Urinary bladder (tissue), 4 donors: ENCODE data around the gene AQP6. TPM values are rescaled to one million over a fixed set of nuclear protein-coding genes. Genes with fewer than 3 reads are reported as not detected.

ENCODE experiments used
- DNase-seq: peaks from one replicate; pipeline ENCODE4 v3.0.0-alpha.2; 2015; ENCODE audit errors: extremely low spot score
- H3K27ac ChIP-seq: one replicate; pipeline ENCODE4 v1.5.1; 2013; ENCODE audit warnings: low read depth, mild to moderate bottlenecking, moderate library complexity
- H3K36me3 ChIP-seq: one replicate; pipeline ENCODE4 v1.6.1; 2013; ENCODE audit warnings: mild to moderate bottlenecking, moderate library complexity; ENCODE audit not compliant: insufficient read depth
- H3K4me1 ChIP-seq: one replicate; pipeline ENCODE4 v1.6.1; 2013; ENCODE audit warnings: mild to moderate bottlenecking, moderate library complexity; ENCODE audit not compliant: insufficient read depth
- H3K4me3 ChIP-seq: one replicate; pipeline ENCODE4 v1.5.1; 2013; ENCODE audit warnings: low read depth, low read length
- WGBS: extraction: QIAGEN DNeasy Blood & Tissue Kit; methylation state at CpG from one replicate; pipeline ENCODE4 v1.1.7; 2013; 5-methylcytosine and 5-hydroxymethylcytosine counted together
- polyA plus RNA-seq: library from polyadenylated mRNA; stranded (reverse); fragments of 200-250 nt; gene quantifications from one replicate; pipeline ENCODE4 v1.2.3, GENCODE V29; 2013
- total RNA-seq: library from RNA; depleted of rRNA; stranded (reverse); fragments of >200 nt; gene quantifications from one replicate; pipeline ENCODE4 v1.2.3, GENCODE V29; 2014
- donor health status: healthy with polysubstance abuse.
- donor health status: healthy.

Gene AQP6
- total and polyA plus RNA-seq, 2 donors: 0.08 to 0.26 TPM

GRCh38 chr12:49947593-49948226, 25.0 kb upstream of the AQP6 start:
- H3K27ac ChIP-seq: no peak overlapping the region
- DNase-seq: no peak
- no peaks in the 10 kb centered on the region for H3K36me3 ChIP-seq
- H3K4me1 ChIP-seq: no peaks in the 10 kb centered on the region
- 83% methylated on average over 7 of the region's 7 CpGs for WGBS
- no peak overlapping the region for H3K4me3 ChIP-seq

- no peaks in the 10 kb centered on the region for H3K4me1 ChIP-seq
- no peaks in the 10 kb centered on the region for H3K36me3 ChIP-seq
- no peak for DNase-seq
- H3K4me3 ChIP-seq: no peak overlapping the region
- H3K27ac ChIP-seq: no peak overlapping the region
- 90% methylated on average over 13 of the region's 13 CpGs for WGBS
Measured at GRCh38 chr12:49948866-49949845, 23.6 kb upstream of the AQP6 start.

- DNase-seq: no peak
- 96% methylated on average over 3 of the region's 3 CpGs for WGBS
Measured at GRCh38 chr12:49949866-49950265, 22.9 kb upstream of the AQP6 start.

GRCh38 chr12:49950273-49951251, 22.2 kb upstream of the AQP6 start, which contains the start of gene AQP2:
TSS of gene AQP2 (plus strand) at chr12:49950737. CDS start at chr12:49950831, 94 bp downstream.
- H3K36me3 ChIP-seq: no peaks in the 10 kb centered on the region
- no peaks in the 10 kb centered on the region for H3K4me1 ChIP-seq
- H3K4me3 ChIP-seq: no peak within 1 kb of the TSS
- 83% methylated on average over 32 of the region's 32 CpGs for WGBS
- H3K27ac ChIP-seq: no peak within 1 kb of the TSS
- DNase-seq: no peak

More at GRCh38 chr12:49949866-49950265, 22.9 kb upstream of the AQP6 start:
- Histone ChIP-seq H3K4me1 (no peaks in the 10 kb centered on the region), H3K36me3 (no peaks in the 10 kb centered on the region), H3K4me3 (no peak overlapping the region), H3K27ac (no peak overlapping the region)

GRCh38 chr12:49951411-49952240, 21.1 kb upstream of the AQP6 start:
- DNase-seq: no peak
- H3K27ac ChIP-seq: no peak overlapping the region
- no peaks in the 10 kb centered on the region for H3K36me3 ChIP-seq
- 85% methylated on average over 14 of the region's 14 CpGs for WGBS
- H3K4me1 ChIP-seq: no peaks in the 10 kb centered on the region
- H3K4me3 ChIP-seq: no peak overlapping the region

GRCh38 chr12:49952391-49953055, 20.2 kb upstream of the AQP6 start:
- WGBS: 90% methylated on average over 1 of the region's 1 CpG
- no peak for DNase-seq

GRCh38 chr12:49953151-49953550, 19.6 kb upstream of the AQP6 start:
- H3K27ac ChIP-seq: no peak overlapping the region
- H3K4me3 ChIP-seq: no peak overlapping the region
- 92% methylated on average over 4 of the region's 4 CpGs for WGBS
- H3K4me1 ChIP-seq: no peaks in the 10 kb centered on the region
- DNase-seq: no peak
- no peaks in the 10 kb centered on the region for H3K36me3 ChIP-seq

More at GRCh38 chr12:49952391-49953055, 20.2 kb upstream of the AQP6 start:
- H3K36me3 ChIP-seq: no peaks in the 10 kb centered on the region
- H3K4me1 ChIP-seq: no peaks in the 10 kb centered on the region
- H3K4me3 ChIP-seq: no peak overlapping the region
- H3K27ac ChIP-seq: no peak overlapping the region

GRCh38 chr12:49953961-49954846, 18.5 kb upstream of the AQP6 start:
- Histone ChIP-seq H3K27ac (no peak overlapping the region), H3K36me3 (no peaks in the 10 kb centered on the region), H3K4me3 (no peak overlapping the region), H3K4me1 (no peaks in the 10 kb centered on the region)
- DNase-seq: no peak
- WGBS: 77% methylated on average over 21 of the region's 21 CpGs

GRCh38 chr12:49954863-49955830, 17.6 kb upstream of the AQP6 start:
- H3K4me3 ChIP-seq: no peak overlapping the region
- DNase-seq: no peak
- H3K36me3 ChIP-seq: no peaks in the 10 kb centered on the region
- no peaks in the 10 kb centered on the region for H3K4me1 ChIP-seq
- WGBS: 32% methylated on average over 53 of the region's 53 CpGs
- no peak overlapping the region for H3K27ac ChIP-seq

- DNase-seq: no peak
- WGBS: 76% methylated on average over 13 of the region's 13 CpGs
- no peak overlapping the region for H3K4me3 ChIP-seq
- no peaks in the 10 kb centered on the region for H3K36me3 ChIP-seq
- H3K4me1 ChIP-seq: no peaks in the 10 kb centered on the region
- H3K27ac ChIP-seq: no peak overlapping the region
Measured at GRCh38 chr12:49955899-49956662, 16.7 kb upstream of the AQP6 start.
